GM12878 (cell line): ENCODE results near the gene TACC3. TPM values are rescaled to one million over a fixed set of nuclear protein-coding genes. Genes with fewer than 3 reads are reported as not detected.

Experiments used
- ATF2 ChIP-seq: IDR thresholded peaks from 2 replicates; pipeline ENCODE4 v1.6.1; 2012; ENCODE audit warnings: low read length, inconsistent platforms
- ATF7 ChIP-seq: fragments of 450-650 bp; IDR thresholded peaks from 2 replicates; pipeline ENCODE4 v1.6.1; 2016; ENCODE audit warnings: low read depth, mild to moderate bottlenecking
- FOXK2 ChIP-seq: fragments of 450-650 bp; IDR thresholded peaks from 2 replicates; pipeline ENCODE4 v1.6.1; 2017; ENCODE audit warnings: mild to moderate bottlenecking, moderate library complexity
- LARP7 ChIP-seq: fragments of 450-650 bp; IDR thresholded peaks from 2 replicates; pipeline ENCODE4 v1.6.1; 2017; ENCODE audit warnings: mild to moderate bottlenecking
- RBBP5 ChIP-seq: fragments of 200-600 bp; sonication (generic); conservative IDR thresholded peaks from 2 replicates; pipeline ENCODE4 v1.6.1; 2016
- WRNIP1 ChIP-seq: IDR thresholded peaks from 2 replicates; pipeline ENCODE4 v1.6.1; 2011; ENCODE audit warnings: low read depth, low read length, improper control_type of control experiment, borderline replicate concordance
- ZNF217 ChIP-seq: fragments of 450-650 bp; IDR thresholded peaks from 2 replicates; pipeline ENCODE4 v1.6.1; 2017; ENCODE audit warnings: antibody characterized with exemption, mild to moderate bottlenecking
- ZNF24 ChIP-seq: fragments of 450-650 bp; IDR thresholded peaks from 2 replicates; pipeline ENCODE4 v1.6.1; 2017; ENCODE audit warnings: antibody characterized with exemption, mild to moderate bottlenecking
- ZNF274 ChIP-seq: IDR thresholded peaks from one replicate; pipeline ENCODE4 v1.8.0; 2011; ENCODE audit not compliant: insufficient read length, insufficient read depth
- polyA plus RNA-seq, 11 experiments: library from polyadenylated mRNA; depleted of rRNA in 4 of 11; unstranded in 6 of 11; stranded (reverse) in 5 of 11; fragments of >200 nt; fragmentation: Nextera tagmentation in 4 of 11; fragmentation: Illumina TruSeq in 1 of 11; extraction: Ambion mirVana in 4 of 11; extraction: Trizol in 1 of 11; gene quantifications; 1 replicate in 1 of 11; 2 replicates in 10 of 11; pipeline versions ENCODE4 v1.2.1 to v1.2.3, GENCODE V29; 2011 to 2016; ENCODE audit warnings: inconsistent platforms in 2 of 11, missing spikeins in 2 of 11, low read depth in 1 of 11
- total RNA-seq, 4 experiments: library from RNA; depleted of rRNA in 3 of 4; stranded (reverse); fragments of >200 nt in 3 of 4; fragmentation: Illumina TruSeq in 1 of 4; extraction: Trizol in 1 of 4; gene quantifications; 2 replicates each; pipeline versions ENCODE4 v1.2.1 to v1.2.3, GENCODE V29; 2013 to 2021
- TF ChIP-seq, protein P1 (sequence below): IDR thresholded peaks from 2 replicates; pipeline ENCODE4 v1.6.1; 2011; ENCODE audit warnings: mild to moderate bottlenecking, low read depth, low read length, moderate library complexity; ENCODE audit not compliant: insufficient replicate concordance
- TF ChIP-seq, protein P2 (sequence below): fragments of 450-650 bp; IDR thresholded peaks from 2 replicates; pipeline ENCODE4 v1.6.1; 2016; ENCODE audit warnings: mild to moderate bottlenecking
- TF ChIP-seq, protein P3 (sequence below): fragments of 450-650 bp; IDR thresholded peaks from 2 replicates; pipeline ENCODE4 v1.6.1; 2016; ENCODE audit warnings: mild to moderate bottlenecking
- TF ChIP-seq, protein P4 (sequence below): fragments of 450-650 bp; formaldehyde crosslinking; IDR thresholded peaks from 2 replicates; pipeline ENCODE4 v1.4.0; 2022; ENCODE audit warnings: mild to moderate bottlenecking, moderate library complexity

Gene TACC3
- total and polyA plus RNA-seq, 10 of the 15 experiments (the other 5 are each of a cell fraction or from before 2014, with no cell fraction given), result 2.8 to 121 (median 73.3) TPM

- TF ChIP-seq, protein P1, sequence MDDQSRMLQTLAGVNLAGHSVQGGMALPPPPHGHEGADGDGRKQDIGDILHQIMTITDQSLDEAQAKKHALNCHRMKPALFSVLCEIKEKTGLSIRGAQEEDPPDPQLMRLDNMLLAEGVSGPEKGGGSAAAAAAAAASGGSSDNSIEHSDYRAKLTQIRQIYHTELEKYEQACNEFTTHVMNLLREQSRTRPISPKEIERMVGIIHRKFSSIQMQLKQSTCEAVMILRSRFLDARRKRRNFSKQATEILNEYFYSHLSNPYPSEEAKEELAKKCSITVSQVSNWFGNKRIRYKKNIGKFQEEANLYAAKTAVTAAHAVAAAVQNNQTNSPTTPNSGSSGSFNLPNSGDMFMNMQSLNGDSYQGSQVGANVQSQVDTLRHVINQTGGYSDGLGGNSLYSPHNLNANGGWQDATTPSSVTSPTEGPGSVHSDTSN, result no peak
- no peak for TF ChIP-seq RBBP5
- TF ChIP-seq WRNIP1, result no peak
- no peak for TF ChIP-seq ZNF24
- TF ChIP-seq LARP7, result no peak
- TF ChIP-seq ZNF274, result no peak
- no peak for TF ChIP-seq ATF2
- TF ChIP-seq, protein P2, sequence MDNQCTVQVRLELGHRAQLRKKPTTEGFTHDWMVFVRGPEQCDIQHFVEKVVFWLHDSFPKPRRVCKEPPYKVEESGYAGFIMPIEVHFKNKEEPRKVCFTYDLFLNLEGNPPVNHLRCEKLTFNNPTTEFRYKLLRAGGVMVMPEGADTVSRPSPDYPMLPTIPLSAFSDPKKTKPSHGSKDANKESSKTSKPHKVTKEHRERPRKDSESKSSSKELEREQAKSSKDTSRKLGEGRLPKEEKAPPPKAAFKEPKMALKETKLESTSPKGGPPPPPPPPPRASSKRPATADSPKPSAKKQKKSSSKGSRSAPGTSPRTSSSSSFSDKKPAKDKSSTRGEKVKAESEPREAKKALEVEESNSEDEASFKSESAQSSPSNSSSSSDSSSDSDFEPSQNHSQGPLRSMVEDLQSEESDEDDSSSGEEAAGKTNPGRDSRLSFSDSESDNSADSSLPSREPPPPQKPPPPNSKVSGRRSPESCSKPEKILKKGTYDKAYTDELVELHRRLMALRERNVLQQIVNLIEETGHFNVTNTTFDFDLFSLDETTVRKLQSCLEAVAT, result no peak
- no peak for TF ChIP-seq ZNF217
- no peak for TF ChIP-seq ATF7
- TF ChIP-seq FOXK2, result no peak
- TF ChIP-seq, protein P3, sequence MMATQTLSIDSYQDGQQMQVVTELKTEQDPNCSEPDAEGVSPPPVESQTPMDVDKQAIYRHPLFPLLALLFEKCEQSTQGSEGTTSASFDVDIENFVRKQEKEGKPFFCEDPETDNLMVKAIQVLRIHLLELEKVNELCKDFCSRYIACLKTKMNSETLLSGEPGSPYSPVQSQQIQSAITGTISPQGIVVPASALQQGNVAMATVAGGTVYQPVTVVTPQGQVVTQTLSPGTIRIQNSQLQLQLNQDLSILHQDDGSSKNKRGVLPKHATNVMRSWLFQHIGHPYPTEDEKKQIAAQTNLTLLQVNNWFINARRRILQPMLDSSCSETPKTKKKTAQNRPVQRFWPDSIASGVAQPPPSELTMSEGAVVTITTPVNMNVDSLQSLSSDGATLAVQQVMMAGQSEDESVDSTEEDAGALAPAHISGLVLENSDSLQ, result no peak
- TF ChIP-seq, protein P4, sequence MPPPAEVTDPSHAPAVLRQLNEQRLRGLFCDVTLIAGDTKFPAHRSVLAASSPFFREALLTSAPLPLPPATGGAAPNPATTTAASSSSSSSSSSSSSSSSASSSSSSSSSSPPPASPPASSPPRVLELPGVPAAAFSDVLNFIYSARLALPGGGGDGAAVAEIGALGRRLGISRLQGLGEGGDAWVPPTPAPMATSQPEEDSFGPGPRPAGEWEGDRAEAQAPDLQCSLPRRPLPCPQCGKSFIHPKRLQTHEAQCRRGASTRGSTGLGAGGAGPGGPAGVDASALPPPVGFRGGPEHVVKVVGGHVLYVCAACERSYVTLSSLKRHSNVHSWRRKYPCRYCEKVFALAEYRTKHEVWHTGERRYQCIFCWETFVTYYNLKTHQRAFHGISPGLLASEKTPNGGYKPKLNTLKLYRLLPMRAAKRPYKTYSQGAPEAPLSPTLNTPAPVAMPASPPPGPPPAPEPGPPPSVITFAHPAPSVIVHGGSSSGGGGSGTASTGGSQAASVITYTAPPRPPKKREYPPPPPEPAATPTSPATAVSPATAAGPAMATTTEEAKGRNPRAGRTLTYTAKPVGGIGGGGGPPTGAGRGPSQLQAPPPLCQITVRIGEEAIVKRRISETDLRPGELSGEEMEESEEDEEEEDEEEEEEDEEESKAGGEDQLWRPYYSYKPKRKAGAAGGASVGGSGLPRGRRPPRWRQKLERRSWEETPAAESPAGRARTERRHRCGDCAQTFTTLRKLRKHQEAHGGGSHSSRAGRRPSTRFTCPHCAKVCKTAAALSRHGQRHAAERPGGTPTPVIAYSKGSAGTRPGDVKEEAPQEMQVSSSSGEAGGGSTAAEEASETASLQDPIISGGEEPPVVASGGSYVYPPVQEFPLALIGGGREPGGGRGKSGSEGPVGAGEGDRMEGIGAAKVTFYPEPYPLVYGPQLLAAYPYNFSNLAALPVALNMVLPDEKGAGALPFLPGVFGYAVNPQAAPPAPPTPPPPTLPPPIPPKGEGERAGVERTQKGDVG (CRISPR knock-in tag), result no peak
- TF ChIP-seq, all 136 proteins: peak for 0
Measured at GRCh38 chr4:1673671-1674070, 47.6 kb upstream of the TACC3 start (continued).
